ENCODE data around the gene IGF2R. TPM values are rescaled to one million over a fixed set of nuclear protein-coding genes. Genes with fewer than 3 reads are reported as not detected.

IGF2R gene
- total and polyA plus RNA-seq, 8 donors: 2.0 to 70.5 (median 31.5) TPM

DNA sequence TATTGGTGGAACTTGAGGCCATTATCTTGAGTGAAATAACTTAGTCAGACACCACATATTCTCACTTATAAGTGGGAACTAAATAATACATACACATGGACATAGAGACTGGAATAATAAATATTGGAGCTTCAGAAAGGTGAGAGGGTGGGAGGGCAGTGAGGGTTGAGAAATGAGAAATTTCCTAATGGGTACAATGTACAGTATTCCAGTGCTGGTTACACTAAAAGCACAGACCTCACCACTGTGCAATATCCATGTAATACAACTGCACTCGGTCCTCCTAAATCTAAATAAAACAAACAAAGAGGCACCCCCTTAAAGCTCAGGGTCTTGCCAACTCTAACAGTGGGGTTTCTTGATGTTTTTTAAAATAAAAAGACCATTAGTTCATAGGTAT is 53.2 kb downstream of the IGF2R start:
- no peak for TF ChIP-seq EP300 (IDR thresholded peaks at IDR 0.05)
- no peak for TF ChIP-seq POLR2A (IDR thresholded peaks at IDR 0.05)
- no peak for TF ChIP-seq POLR2AphosphoS5 (IDR thresholded peaks at IDR 0.05)
- TF ChIP-seq, protein P1, sequence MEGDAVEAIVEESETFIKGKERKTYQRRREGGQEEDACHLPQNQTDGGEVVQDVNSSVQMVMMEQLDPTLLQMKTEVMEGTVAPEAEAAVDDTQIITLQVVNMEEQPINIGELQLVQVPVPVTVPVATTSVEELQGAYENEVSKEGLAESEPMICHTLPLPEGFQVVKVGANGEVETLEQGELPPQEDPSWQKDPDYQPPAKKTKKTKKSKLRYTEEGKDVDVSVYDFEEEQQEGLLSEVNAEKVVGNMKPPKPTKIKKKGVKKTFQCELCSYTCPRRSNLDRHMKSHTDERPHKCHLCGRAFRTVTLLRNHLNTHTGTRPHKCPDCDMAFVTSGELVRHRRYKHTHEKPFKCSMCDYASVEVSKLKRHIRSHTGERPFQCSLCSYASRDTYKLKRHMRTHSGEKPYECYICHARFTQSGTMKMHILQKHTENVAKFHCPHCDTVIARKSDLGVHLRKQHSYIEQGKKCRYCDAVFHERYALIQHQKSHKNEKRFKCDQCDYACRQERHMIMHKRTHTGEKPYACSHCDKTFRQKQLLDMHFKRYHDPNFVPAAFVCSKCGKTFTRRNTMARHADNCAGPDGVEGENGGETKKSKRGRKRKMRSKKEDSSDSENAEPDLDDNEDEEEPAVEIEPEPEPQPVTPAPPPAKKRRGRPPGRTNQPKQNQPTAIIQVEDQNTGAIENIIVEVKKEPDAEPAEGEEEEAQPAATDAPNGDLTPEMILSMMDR (IDR thresholded peaks at IDR 0.05): no peak
- H3K36me3 ChIP-seq: peaks cover 6 to 37% (median 32%) of the 10 kb centered on the region in 4 donors
- 87 to 100% (median 92%) methylated on average over 1 of the region's 1 CpG for WGBS, 5 donors
- DNase-seq: no peak
- no peak overlapping the region for H3K27ac ChIP-seq
- no peaks in the 10 kb centered on the region for H3K9me3 ChIP-seq
- H3K4me3 ChIP-seq: no peak overlapping the region
- intact Hi-C loops (cut with DNase I; ENCODE audit: low total_unique reads): no loop called here
- H3K27me3 ChIP-seq: no peaks in the 10 kb centered on the region
- no peaks in the 10 kb centered on the region for H3K4me1 ChIP-seq

GRCh38 chr6:160022793-160023192 is 53.9 kb downstream of the IGF2R start:
- Histone ChIP-seq H3K36me3 (peaks cover 13 to 44% (median 39%) of the 10 kb centered on the region in 4 donors), H3K27me3 (no peaks in the 10 kb centered on the region), H3K27ac (no peak overlapping the region), H3K9me3 (no peaks in the 10 kb centered on the region), H3K4me1 (no peaks in the 10 kb centered on the region), H3K4me3 (no peak overlapping the region)
- WGBS, 5 donors: 85 to 99% (median 97%) methylated on average over 3 of the region's 3 CpGs
- intact Hi-C loops (cut with DNase I; ENCODE audit: low total_unique reads): no loop called here
- no peak for TF ChIP-seq POLR2A (IDR thresholded peaks at IDR 0.05)
- TF ChIP-seq EP300 (IDR thresholded peaks at IDR 0.05): no peak
- TF ChIP-seq, protein P1 (IDR thresholded peaks at IDR 0.05): no peak
- no peak for TF ChIP-seq POLR2AphosphoS5 (IDR thresholded peaks at IDR 0.05)
- DNase-seq: no peak

GRCh38 chr6:160024152-160024551 is 55.3 kb downstream of the IGF2R start:
- Histone ChIP-seq H3K36me3 (peaks cover 15 to 56% (median 48%) of the 10 kb centered on the region in 4 donors), H3K27ac (no peak overlapping the region), H3K4me1 (no peaks in the 10 kb centered on the region), H3K4me3 (no peak overlapping the region), H3K9me3 (no peaks in the 10 kb centered on the region), H3K27me3 (no peaks in the 10 kb centered on the region)
- TF ChIP-seq, protein P1 (IDR thresholded peaks at IDR 0.05): no peak
- TF ChIP-seq POLR2AphosphoS5 (IDR thresholded peaks at IDR 0.05): no peak
- intact Hi-C loops (cut with DNase I; ENCODE audit: low total_unique reads): no loop called here
- DNase-seq: no peak
- 90 to 94% (median 92%) methylated on average over 8 of the region's 8 CpGs for WGBS, 5 donors

GRCh38 chr6:160027076-160027475 is 58.2 kb downstream of the IGF2R start:
- 92 to 98% (median 97%) methylated on average over 11 of the region's 11 CpGs for WGBS, 5 donors
- Histone ChIP-seq H3K36me3 (peaks cover 19 to 77% (median 69%) of the 10 kb centered on the region in 4 donors), H3K4me3 (no peak overlapping the region)

More at GRCh38 chr6:160027076-160027475, 58.2 kb downstream of the IGF2R start:
- Histone ChIP-seq H3K27me3 (no peaks in the 10 kb centered on the region), H3K4me1 (peaks cover 0 to 16% (median 4%) of the 10 kb centered on the region in 4 donors), H3K27ac (no peak overlapping the region), H3K9me3 (no peaks in the 10 kb centered on the region)
- TF ChIP-seq POLR2A (IDR thresholded peaks at IDR 0.05) (no peak), EP300 (IDR thresholded peaks at IDR 0.05) (no peak), POLR2AphosphoS5 (IDR thresholded peaks at IDR 0.05) (no peak)
- TF ChIP-seq, protein P1 (IDR thresholded peaks at IDR 0.05): no peak
- intact Hi-C loops (cut with DNase I; ENCODE audit: low total_unique reads): no loop called here
- no peak for DNase-seq

Measured in stomach (tissue), 9 donors.